DOHH2 (cell line): ENCODE data around the gene C7orf57.

Source experiments
- EZH2phosphoT487 ChIP-seq: fragments of 200-600 bp; sonication (generic); IDR thresholded peaks from 2 replicates; pipeline ENCODE4 v1.6.1; 2017; ENCODE audit warnings: borderline replicate concordance, mild to moderate bottlenecking, antibody characterized with exemption, low read length, moderate library complexity, mixed read lengths
- TF ChIP-seq, protein P1 (sequence below): fragments of 200-600 bp; sonication (generic); IDR thresholded peaks from one replicate; pipeline ENCODE4 v1.5.1; 2014; ENCODE audit warnings: antibody characterized with exemption, mild to moderate bottlenecking, low read depth, low read length; ENCODE audit not compliant: poor library complexity, severe bottlenecking

DNA sequence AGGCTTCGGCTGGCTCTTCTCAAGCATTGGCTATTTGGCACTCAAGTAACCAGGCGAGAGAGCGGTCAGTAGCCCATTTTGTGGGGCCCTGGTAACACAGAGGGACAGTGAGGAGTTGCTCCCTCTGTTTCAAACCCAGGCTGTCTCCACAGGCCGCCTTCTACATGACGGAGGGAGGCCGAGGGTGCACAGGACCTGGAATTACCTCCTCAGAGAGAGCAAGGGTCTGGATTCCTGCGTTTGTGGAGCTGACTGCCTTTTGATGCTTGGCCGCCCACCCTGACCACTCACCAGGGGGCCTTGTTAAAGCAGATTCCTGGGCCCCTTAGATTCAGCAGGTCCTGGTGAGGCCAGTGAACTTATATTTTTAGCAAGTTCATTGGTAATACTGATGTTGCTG lies 66.0 kb downstream of the C7orf57 start:
- TF ChIP-seq, protein P1, sequence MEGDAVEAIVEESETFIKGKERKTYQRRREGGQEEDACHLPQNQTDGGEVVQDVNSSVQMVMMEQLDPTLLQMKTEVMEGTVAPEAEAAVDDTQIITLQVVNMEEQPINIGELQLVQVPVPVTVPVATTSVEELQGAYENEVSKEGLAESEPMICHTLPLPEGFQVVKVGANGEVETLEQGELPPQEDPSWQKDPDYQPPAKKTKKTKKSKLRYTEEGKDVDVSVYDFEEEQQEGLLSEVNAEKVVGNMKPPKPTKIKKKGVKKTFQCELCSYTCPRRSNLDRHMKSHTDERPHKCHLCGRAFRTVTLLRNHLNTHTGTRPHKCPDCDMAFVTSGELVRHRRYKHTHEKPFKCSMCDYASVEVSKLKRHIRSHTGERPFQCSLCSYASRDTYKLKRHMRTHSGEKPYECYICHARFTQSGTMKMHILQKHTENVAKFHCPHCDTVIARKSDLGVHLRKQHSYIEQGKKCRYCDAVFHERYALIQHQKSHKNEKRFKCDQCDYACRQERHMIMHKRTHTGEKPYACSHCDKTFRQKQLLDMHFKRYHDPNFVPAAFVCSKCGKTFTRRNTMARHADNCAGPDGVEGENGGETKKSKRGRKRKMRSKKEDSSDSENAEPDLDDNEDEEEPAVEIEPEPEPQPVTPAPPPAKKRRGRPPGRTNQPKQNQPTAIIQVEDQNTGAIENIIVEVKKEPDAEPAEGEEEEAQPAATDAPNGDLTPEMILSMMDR: no peak
- TF ChIP-seq EZH2phosphoT487: no peak
